ENCODE data around the gene MAD1L1.
A peak's percentile ranks its signal among the peaks of the same experiment; 100 is the strongest.

The MAD1L1 gene

DNA sequence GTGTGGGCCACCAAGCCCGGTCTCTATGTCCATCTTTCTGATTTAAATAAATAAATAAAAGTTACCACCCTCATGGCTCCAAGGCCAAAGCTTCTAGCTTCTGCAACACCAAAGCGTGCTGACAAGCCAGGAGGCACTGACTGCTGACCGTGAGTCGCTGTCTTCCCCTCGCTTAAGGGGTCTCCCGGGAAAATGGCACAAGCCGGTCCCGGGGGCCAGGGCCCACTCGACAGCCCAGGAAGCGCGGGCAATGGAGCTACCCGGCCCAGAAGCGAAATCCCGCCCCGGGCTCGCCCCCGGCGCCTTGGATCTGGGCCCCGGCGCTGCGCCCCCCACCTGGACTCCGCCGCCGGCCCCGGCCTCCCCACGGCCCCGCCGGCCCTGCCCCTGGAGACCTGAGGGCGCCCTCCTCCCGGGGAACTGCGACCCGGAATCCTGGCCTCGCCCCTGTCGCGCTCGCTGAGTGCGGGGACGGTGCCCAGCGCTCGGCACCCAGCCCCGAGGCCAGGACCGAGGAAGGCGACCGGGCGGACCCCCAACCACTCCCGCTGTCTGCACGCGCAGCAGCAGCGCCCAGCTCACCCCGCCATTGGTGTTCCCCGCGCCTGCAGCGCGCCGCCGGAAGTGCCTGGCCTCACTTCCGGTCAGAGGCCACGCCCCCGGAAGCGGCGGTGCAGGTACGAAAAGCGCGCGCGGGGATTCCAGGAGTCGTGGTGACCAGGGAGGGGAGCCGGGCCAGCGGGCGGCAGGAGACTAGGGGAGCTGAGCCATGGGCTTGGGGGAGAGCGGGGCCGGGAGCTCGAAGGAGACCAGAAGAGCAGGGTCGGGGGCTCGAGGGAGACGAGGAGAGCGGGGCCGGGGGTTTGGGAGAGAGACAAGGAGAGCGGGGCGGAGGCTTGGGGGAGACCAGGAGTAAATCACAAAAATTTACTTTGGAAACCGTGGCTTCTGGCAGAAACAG is 9.1 kb upstream of the MAD1L1 start, which contains the start of the genes MRM2 and NUDT1:
Gene MRM2, minus strand, starts transcription at position 626 of the 961 bp plus-strand sequence. Its CDS starts 36 bp downstream, at position 590.
Gene NUDT1, plus strand, starts transcription at position 647 of the 961 bp plus-strand sequence. CDS start 2,349 bp downstream, outside the sequence.
- DNase-seq = peak; percentile 72

DNA sequence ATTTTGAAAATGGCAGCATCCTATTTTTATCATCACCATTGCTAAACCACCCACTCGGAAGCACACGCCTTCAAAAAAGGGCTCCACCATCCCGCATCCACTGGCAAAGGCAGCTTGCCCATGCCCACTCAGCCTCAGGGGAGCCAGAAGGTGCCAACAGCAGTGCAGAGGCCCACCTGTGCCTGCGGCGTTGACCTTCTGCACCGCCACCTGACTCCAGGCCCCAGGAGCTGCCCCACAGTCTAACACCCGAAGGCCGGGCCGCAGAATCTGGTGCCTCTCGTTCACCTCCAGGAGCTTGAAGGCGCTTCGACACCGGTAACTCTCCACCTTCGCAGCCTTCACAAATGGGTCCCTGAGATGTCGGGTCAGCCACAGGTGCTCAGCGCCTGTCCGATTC is 6.5 kb upstream of the MAD1L1 start:
- no peak for DNase-seq

DNA sequence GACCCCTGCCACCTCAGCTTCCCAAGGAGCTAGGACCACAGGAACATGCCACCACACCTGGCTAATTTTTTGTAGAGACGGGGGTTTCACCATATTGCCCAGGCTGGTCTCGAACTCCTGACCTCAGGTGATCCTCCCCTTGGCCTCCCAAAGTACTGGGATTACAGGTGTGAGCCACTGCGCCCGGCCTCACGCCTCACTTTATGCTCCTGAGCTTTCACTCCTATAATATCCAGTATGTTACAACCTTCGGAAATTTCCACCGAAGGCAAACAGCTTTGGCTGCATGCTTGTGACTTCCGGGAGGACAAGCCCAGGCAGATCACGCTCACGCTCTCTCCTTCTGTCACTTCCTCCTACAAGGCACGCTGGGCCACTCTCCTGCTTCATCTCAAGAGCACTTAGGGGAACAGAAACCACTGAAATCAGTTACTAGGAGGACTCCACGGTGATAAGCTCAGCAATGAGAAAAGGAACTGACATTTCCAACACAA is 4.4 kb upstream of the MAD1L1 start:
- DNase-seq = peak; percentile 23

DNA sequence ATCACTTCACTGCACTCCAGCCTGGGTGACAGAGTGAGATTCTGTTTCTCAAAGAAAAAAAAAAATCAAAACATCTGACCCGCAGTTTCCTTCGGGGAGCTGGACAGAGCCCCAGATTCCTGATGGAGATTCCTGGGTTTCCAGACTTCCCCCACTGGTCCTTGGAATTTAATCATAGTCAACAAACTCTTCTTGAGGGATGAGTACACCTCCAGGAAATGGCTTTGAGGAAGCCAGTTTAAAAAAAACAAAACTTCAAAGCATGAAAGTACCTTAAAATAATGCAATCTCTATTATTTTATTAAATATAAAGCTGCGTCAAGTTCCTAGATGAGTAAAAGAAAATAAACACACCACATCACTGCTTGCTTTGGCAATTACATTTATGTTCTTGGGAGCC is 1.2 kb upstream of the MAD1L1 start:
- no peak for DNase-seq

DNA sequence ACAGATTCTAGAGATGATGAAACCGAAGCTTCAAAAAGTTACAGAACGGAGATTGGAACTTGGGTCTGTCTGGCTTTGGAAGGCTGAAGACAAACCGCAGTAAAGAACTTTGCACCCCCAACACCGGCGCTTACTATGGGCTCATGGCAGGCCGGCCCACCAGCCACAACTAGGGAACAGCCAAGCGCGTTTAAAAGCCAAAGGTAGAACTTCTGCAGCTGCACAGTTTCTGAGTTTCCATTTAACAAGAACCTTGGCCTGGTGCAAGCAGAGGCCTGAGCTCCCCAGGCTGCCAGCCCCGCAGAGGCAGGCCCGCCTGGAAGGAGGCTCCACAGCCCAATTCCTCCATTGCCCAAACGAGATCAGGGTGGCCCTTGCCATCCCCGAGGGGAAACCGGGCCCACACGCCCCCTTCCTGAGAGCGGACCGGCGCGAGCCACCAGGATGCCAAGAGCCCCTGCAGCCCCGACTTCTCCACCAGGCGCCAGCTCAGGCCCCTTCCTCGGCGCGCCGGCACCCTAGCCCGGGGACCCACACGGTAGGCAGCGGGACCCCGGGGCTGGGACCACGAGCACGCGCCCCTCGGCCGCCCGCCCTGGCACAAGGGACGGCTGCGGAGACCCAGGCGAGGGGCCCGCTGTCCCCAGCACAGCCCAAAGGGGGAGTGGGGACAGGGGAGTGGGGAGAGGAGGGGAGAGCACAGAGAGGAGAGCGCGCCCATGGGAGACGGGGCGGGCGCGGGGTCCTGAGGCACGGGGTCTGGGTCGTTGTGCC is 566 bp downstream of the MAD1L1 start:
- peak; percentile 9 for DNase-seq

DNA sequence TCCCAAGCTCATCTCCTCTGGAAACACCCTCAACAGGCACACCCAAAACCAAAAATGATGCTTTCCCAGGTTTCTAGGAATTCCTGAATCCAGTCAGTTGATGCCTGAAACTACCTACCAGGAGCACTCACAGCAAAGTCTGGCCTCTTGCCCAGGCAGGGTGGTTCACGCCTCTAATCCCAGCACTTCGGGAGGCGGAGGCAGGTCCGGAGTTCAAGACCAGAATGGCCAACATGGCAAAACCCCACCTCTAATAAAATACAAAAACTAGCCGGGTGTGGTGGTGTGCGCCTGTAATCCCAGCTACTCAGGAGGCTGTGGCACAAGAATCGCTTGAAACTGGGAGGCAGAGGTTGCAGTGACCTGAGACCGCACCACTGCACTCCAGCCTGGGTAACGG is 1.9 kb downstream of the MAD1L1 start:
- DNase-seq = no peak

DNA sequence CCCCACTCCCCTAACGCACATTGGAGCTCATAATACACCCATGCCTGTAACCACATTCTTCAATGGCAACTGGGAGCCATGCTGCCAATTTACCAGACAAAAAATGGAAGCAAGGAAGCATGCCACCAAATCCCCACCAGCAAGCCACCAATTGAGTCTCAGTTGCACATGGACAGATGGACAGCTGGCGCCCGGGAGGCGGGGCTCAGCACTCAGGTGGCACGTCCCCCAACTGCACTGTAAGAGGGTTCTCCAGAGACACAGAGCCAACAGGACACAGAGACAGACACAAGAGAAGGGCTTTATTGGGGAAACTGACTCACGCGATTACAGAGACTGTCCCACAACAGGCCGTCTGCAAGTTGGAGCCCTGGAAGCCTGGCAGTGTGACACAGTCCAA is 2.5 kb downstream of the MAD1L1 start:
- no peak for DNase-seq

DNA sequence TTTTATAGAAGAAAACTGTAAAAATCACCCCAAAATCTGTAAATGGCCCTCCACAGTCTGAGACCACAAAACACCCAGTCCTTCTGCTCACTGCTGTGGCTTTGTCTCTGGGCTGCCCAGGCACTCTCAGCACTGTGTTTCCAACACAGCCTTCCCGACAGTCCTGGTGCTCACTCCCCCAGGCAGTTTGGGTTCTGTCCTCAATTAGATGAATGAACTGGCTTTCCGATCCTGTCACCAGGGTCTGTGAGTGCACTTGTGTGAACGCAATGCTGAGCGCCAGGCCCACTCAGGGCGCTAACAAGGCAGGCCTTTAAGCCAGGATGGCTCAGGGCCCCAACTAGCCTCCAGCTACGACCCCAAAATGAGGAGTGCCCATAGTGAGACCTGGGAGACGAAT is 3.3 kb downstream of the MAD1L1 start:
- DNase-seq = no peak

DNA sequence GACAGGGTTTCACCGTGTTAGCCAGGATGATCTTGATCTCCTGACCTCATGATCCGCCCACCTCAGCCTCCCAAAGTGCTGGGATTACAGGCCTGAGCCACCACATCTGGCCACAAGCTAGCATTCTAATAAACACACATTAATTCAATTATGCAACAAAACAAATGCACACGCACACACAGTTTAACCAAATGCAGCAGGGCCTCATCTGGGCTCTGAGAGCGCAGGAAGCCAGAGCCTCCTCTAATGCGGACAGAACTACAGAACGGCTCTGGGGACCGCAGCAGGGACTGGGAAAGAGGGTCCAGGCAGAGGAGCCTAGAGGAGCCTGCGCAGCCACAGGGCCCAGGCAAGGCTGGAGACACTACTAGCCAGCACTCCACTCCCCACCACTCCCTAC is 3.8 kb downstream of the MAD1L1 start:
- DNase-seq = no peak

DNA sequence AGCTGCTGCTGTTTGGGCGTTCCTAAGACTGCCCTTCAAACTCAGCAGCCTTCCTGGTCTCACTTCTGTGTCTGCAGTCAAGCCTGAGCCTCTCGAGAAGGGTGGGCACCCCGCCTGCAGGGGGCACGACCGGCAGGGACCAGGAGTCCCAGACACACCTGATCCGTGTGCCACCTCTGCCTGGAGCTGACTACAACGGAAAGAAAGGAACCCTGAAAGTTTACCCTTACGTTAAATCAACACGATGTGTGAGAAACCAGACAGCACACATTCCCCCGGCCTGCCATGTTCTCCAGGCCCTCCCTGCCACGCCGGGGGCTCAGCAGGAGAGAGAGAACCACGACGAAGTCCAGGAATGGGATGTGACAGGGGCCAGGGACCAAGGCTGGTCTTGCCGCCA is 5.0 kb downstream of the MAD1L1 start:
- DNase-seq = no peak

DNA sequence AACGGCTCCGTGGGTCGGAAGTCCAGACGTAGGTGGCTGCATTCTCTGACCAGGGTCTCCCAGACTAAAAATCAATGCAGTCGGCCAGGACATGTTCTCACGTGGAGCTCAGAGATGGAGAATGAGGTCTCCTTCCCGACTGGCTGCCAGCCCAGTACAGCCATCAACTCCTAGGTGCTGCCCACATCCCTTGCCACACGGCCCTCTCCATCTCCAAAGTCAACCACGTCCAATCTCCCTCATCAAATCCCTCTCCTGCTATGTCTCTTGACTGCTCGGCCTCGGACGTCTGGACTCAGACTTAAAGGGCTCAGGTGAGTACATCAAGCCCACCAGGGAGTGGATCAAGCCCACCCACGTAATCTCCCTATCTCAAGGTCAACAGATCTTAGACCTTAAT is 6.9 kb downstream of the MAD1L1 start:
- no peak for DNase-seq

DNA sequence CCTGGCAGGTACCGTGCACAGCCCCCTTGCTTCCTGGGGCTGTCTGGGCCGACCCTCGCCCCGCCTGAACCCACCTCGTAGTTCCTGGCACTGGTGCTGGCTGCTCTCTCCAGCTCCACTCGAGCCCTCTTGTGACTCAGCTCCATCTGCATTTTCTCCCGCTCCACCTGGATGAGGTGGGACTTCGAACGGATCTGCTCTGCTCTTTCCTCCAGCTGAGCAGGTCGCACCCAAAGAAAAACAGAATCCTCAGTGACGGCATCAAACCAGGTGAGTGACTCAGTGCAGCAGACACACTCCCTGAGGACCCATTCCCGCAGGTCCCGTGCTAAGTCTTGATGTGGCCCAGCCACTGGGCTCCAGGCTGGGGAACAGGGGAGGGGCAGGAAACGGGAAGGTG is 7.4 kb downstream of the MAD1L1 start:
- DNase-seq = no peak

DNA sequence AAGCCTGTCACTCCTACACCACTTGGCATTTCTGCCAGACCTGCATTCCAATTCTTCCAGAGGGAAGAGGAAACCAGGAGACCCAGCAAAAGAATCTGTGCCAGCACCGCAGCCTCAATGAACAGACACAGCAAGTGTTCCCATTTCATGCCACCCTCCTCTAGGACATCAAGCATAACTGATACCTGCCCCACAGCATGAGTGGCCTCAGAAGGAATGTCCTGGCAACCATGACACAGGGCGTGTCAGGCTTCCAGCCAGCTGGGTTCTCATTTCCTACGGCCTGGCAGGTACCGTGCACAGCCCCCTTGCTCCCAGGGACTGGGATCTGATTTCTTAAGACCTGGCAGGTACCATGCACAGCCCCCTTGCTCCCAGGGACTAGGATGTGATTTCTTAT is 7.8 kb downstream of the MAD1L1 start:
- DNase-seq = no peak

DNA sequence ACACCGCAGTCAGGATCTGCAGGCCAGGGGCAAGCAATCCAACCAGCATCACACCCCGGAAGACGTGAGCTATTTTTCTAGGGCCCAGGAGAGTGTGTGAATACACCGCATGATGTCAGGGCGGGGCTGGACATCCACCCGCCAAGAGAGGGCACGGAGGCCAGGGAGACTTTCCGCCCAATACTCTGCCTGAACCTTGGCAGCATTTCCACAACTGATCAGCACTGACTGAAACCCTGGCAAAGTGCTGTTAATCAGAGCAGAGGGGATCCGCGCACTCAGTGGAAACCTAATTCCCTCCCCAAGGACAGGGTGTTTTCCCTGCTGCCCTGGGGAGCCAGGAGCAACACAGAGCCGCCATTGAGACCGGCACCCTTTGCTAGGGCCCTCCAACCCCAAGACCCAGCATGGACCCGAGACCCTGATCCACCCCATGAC is 8.2 kb downstream of the MAD1L1 start:
- no peak for DNase-seq

DNA sequence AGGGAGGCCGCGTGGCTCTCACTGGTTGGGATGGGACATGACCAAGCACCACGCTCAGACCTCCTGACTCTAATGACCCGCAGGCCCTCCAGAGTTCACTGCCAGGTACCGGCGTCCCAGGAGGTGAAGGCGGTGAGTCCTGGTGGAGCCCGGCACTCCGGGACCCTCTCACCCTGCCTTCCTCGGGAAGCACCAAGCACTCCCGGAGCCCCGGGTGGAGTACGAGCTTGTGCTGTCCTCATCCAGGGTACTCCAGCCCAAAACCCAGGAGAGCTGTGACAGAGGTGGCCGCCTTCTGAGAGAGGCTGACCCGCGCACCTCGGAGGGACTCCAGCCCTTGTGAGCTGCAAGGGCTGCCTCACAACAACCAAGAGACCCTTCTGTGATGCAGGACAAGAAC is 9.4 kb downstream of the MAD1L1 start:
- DNase-seq = no peak

DNA sequence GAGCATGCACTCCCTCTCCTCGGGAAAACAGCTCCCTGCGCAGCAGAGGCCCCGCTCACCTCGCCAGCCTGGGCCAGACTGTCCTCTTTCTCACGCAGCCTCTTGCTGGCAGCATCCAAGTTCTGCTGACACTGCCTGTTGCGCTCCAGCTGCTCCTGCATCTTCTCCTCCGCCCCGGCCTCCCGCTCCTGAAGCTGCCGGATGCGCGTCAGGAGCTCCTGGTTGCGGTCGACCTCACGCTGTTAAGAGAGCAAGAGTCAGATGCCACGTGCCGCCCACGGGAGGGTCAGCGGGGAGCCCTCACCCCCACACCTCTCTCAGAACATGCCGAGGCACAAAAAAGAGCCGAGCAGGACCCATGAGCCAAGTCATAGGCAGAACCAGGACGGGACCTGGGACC is 10.2 kb downstream of the MAD1L1 start:
- DNase-seq = no peak

DNA sequence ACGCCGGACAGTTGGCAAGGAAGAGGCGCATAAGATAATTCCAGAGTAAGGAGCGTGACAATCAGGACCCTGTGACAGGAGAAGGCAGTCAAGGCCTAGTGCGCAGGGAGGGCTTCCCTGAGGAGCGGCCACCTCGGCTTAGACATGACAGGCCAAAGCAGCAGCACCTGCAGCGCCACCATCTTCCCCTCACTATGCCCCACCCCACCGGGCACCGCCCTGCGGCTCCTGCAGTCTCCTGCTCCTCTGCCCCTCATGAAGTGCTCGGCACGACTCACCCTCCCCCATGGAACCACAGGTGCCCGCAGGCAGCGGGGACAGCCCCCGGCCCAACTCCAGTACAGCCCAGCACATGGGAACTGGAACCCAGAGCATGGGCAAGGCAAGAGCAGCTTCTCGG is 11.8 kb downstream of the MAD1L1 start:
- no peak for DNase-seq

DNA sequence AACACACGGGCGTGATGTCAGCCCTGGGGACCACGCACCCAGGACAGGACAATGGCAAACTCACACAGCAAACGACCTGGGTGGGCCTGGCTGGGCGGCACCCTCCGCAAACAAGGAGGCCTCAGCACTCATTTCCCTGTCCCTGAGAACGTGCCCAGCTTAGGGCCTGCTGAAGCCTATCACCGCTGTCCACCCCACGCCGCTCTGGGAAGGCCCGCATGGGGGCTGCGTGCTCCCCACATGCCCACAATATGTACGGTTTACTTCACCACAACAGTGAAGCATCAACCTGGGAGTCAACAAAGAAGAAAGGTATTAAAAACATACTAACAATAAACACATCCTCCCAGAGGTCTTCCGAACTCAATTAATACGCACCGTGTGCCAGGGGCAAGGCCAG is 12.2 kb downstream of the MAD1L1 start:
- no peak for DNase-seq

DNA sequence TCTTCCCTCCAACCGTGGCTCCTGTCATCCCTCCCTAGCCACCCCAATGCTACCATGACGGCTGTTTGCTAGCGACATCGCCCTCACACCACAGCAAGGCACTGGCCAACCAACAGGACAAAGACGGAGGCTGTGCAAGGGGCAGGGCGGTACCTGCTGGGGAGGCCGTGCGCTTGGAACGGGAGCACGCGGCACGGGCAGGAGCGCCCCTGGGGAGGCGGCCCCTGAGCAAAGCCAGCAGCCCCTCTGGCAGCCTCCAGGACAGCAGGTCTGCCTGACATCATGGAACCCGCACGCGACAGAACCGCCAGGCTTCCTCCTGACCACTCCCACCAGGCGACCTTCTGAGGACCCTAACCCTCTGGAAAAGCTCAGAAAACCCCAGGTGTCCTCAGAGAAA is 12.7 kb downstream of the MAD1L1 start:
- no peak for DNase-seq

DNA sequence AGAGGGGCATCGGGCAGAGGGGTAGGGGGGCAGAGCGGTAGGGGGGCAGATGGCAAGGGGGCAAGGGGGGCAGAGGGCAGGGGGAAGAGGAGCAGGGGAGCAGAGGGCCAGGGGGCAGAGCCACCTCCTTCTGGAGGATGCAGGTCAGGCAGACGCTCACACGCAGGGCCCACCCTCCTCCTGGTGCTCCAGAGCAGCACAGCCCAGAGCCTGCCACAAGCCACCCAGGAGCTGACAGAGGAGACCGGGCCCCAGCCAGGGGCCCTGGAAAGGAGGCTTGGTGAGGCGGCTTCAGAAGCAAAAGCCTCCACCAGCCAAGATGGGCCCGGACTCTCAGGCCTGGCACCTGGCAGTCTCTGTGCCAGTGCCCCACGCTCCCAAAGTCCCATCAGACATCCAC is 13.1 kb downstream of the MAD1L1 start:
- DNase-seq = no peak

DNA sequence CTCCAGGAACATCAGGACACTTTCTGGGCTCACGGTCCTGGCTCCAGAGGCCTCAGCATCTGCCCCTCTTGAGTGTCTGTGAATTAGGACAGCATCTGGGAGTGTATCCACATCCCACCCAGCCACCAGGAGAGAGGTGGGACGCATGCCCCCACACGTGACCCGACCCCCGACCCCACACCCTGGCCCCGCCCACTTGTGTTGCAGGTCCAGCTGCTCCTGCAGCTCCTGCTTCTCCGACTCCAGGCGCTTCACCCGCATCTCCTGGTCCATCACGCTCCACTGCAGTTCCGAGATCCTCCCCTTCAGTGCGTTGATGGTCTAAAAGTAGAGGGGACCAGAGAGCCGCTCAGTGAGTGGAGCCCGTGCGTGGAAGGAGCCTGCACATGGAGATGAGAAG is 13.6 kb downstream of the MAD1L1 start:
- DNase-seq = no peak

DNA sequence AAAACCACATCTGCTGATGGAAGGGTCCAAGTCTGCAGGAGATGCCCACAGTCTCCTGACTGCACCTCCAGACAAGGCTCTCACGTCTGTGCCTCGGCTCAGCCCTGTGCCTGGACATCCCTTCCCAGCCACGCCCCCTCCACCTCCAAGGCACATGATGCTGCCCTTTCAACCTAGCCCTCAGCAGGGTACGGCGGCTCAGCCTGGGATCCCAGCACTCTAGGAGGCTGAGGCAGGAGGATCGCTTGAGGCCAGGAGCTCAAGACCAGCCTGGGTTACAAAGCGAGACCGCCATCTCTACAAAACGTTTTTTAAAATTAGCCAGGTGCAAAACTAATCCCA is 14.3 kb downstream of the MAD1L1 start:
- no peak for DNase-seq

DNA sequence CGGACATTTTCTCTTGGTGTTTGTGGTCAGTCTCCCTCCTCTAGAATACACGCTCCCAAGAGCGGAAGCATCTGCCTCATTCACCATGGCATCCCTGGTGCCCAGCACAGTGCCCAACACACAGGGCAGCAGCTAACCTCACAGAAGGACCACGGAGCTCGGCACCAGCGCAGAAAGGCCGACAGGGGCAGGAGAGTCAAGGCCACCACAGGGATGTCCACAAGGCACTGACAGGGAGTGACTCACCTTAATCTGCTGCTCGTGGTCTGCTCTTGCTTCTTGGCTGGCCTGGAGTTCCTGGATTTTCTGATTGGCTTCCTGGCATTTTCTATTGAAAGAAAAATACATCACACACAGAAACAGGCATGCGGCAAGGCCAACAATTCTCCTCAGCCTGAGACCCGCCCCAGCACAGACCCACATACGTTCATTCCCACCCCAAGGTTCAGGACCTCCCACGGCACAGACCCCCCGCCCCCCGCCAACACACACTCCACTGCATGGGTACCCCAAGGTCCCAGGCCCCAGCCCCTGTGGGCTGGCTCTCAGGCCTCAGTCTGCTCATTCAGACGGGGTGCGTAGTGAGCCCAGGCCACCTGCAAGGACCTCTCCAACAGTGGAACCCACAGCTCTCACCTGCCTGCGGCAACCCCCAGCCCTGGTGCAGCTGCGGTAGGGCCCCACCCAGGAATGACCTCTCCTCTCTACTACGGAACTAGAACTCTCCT is 14.9 kb downstream of the MAD1L1 start:
- no peak for DNase-seq

Data from CD4-positive, alpha-beta T cell treated with Interleukin-10 for 1 hour (primary cell).